SK-N-SH (cell line): ENCODE data around the gene PLAU. TPM values are rescaled to one million over a fixed set of nuclear protein-coding genes. Genes with fewer than 3 reads are reported as not detected.

Source experiments
- CTCF ChIA-PET: fragments of 300-600, 350-600 bp; formaldehyde crosslinking; extraction: SDS; loops from one replicate; lab custom pipeline; 2021; lab: Yijun Ruan, JAX
- POLR2A ChIA-PET: fragments of 350-600 bp; sonication (Branson Sonifier 250); formaldehyde crosslinking; extraction: SDS; loops from one replicate; lab custom pipeline; 2020; ENCODE audit warnings: antibody characterized with exemption, inconsistent platforms; lab: Yijun Ruan, JAX
- DNase-seq: peaks from one replicate; pipeline ENCODE4 v3.0.0; 2012
- H2AFZ ChIP-seq: fragments of 200-600 bp; sonication (generic); 2 replicates; pipeline ENCODE4 v1.8.1; 2016; ENCODE audit warnings: antibody characterized with exemption, mild to moderate bottlenecking, low read depth
- H3F3A ChIP-seq: fragments of 200-600 bp; sonication (generic); replicated peaks from 2 replicates; pipeline ENCODE3; 2016; ENCODE audit warnings: antibody characterized with exemption, mild to moderate bottlenecking; ENCODE audit not compliant: insufficient read depth
- H3K27ac ChIP-seq, 2 experiments: fragments of 200-500 bp in 1 of 2; fragments of 200-600 bp in 1 of 2; sonication (Bioruptor generic) in 1 of 2; sonication (generic), shearing (Covaris generic) in 1 of 2; 2 replicates each; pipeline versions ENCODE4 v1.5.1 to v1.6.1; 2014 to 2016; ENCODE audit warnings: low read depth in 2 of 2, inconsistent platforms in 1 of 2, low read length in 1 of 2, mild to moderate bottlenecking in 1 of 2, mixed read lengths in 1 of 2
- H3K27me3 ChIP-seq: fragments of 200-600 bp; sonication (generic), shearing (Covaris generic); 2 replicates; pipeline ENCODE4 v1.6.1; 2016; ENCODE audit warnings: mixed run types; ENCODE audit not compliant: insufficient read depth
- H3K36me3 ChIP-seq, 2 experiments: fragments of 200-500 bp in 1 of 2; fragments of 200-600 bp in 1 of 2; sonication (Bioruptor generic) in 1 of 2; sonication (generic) in 1 of 2; replicated peaks in 1 of 2; 2 replicates each; pipeline versions ENCODE3 to v1.5.1; 2014 to 2016; ENCODE audit warnings: low read length in 1 of 2, mild to moderate bottlenecking in 1 of 2; ENCODE audit not compliant: insufficient read depth in 2 of 2, control insufficient read depth in 1 of 2
- H3K4me1 ChIP-seq, 2 experiments: fragments of 200-500 bp in 1 of 2; fragments of 200-600 bp in 1 of 2; sonication (Bioruptor generic) in 1 of 2; sonication (generic), shearing (Covaris generic) in 1 of 2; 2 replicates each; pipeline versions ENCODE4 v1.5.1 to v1.6.1; 2014 to 2016; ENCODE audit warnings: low read depth in 1 of 2, low read length in 1 of 2, mixed run types in 1 of 2; ENCODE audit not compliant: insufficient read depth in 2 of 2, control insufficient read depth in 1 of 2
- H3K4me2 ChIP-seq: fragments of 200-600 bp; sonication (generic), shearing (Covaris generic); 2 replicates; pipeline ENCODE4 v1.6.1; 2017; ENCODE audit warnings: mixed run types
- H3K4me3 ChIP-seq, 2 experiments: fragments of 200-500 bp in 1 of 2; fragments of 200-600 bp in 1 of 2; sonication (Bioruptor generic) in 1 of 2; sonication (generic), shearing (Covaris generic) in 1 of 2; 2 replicates each; pipeline versions ENCODE4 v1.5.1 to v1.8.1; 2014 to 2016; ENCODE audit warnings: low read depth in 2 of 2, inconsistent platforms in 1 of 2, low read length in 1 of 2, mild to moderate bottlenecking in 1 of 2, mixed read lengths in 1 of 2, moderate library complexity in 1 of 2
- H3K79me2 ChIP-seq: fragments of 200-600 bp; sonication (generic); 2 replicates; pipeline ENCODE4 v1.8.1; 2017; ENCODE audit warnings: mild to moderate bottlenecking; ENCODE audit not compliant: insufficient read depth
- H3K9ac ChIP-seq: fragments of 200-600 bp; sonication (generic); 2 replicates; pipeline ENCODE4 v1.6.1; 2017; ENCODE audit warnings: mixed run types
- H3K9me2 ChIP-seq: fragments of 200-600 bp; sonication (generic); 2 replicates; pipeline ENCODE4 v1.6.1; 2017; ENCODE audit warnings: mixed run types
- H3K9me3 ChIP-seq: fragments of 200-600 bp; sonication (generic); 2 replicates; pipeline ENCODE4 v1.6.1; 2017; ENCODE audit warnings: mixed run types, mild to moderate bottlenecking, moderate library complexity
- H4K20me1 ChIP-seq: fragments of 200-600 bp; sonication (generic); 2 replicates; pipeline ENCODE4 v1.6.1; 2017; ENCODE audit warnings: mild to moderate bottlenecking, mixed run types; ENCODE audit not compliant: insufficient read depth
- FOXM1 ChIP-seq: IDR thresholded peaks from 2 replicates; pipeline ENCODE4 v1.4.0; 2012; ENCODE audit warnings: low read depth, mild to moderate bottlenecking
- IRF3 ChIP-seq: fragments of 150-350 bp; IDR thresholded peaks from 2 replicates; pipeline ENCODE4 v1.6.1; 2016; ENCODE audit warnings: mild to moderate bottlenecking, low read depth, low read length
- JUND ChIP-seq: IDR thresholded peaks from 2 replicates; pipeline ENCODE4 v1.4.0; 2012
- REST ChIP-seq: IDR thresholded peaks from 2 replicates; pipeline ENCODE4 v1.6.1; 2012; ENCODE audit warnings: mild to moderate bottlenecking, low read depth, low read length, moderate library complexity
- RFX5 ChIP-seq: IDR thresholded peaks from 2 replicates; pipeline ENCODE4 v1.6.1; 2012; ENCODE audit warnings: mild to moderate bottlenecking, improper control_type of control experiment, low read length
- RXRA ChIP-seq: IDR thresholded peaks from 2 replicates; pipeline ENCODE4 v1.4.0; 2012; ENCODE audit warnings: low read depth, mild to moderate bottlenecking, borderline replicate concordance
- WGBS: methylation state at CpG from one replicate; pipeline ENCODE4 v1.1.6; 2017; ENCODE audit warnings: low lambda C conversion rate; 5-methylcytosine and 5-hydroxymethylcytosine counted together
- polyA plus RNA-seq, 3 experiments: library from polyadenylated mRNA; depleted of rRNA; stranded (reverse); fragments of >200 nt; gene quantifications; 2 replicates each; pipeline ENCODE4 v1.2.3, GENCODE V29; 2012
- TF ChIP-seq, protein P1 (sequence below): IDR thresholded peaks from 2 replicates; pipeline ENCODE4 v1.4.0; 2012; ENCODE audit warnings: low read depth, borderline replicate concordance

PLAU gene
- polyA plus RNA-seq, 1 of the 3 experiments (the other 2 are of a cell fraction), result 200 TPM

GRCh38 chr10:73886661-73887293 lies 24.2 kb upstream of the PLAU start:
- TF ChIP-seq IRF3 (no peak), RFX5 (no peak), REST (no peak), JUND (no peak), FOXM1 (no peak), RXRA (no peak)
- TF ChIP-seq, protein P1, sequence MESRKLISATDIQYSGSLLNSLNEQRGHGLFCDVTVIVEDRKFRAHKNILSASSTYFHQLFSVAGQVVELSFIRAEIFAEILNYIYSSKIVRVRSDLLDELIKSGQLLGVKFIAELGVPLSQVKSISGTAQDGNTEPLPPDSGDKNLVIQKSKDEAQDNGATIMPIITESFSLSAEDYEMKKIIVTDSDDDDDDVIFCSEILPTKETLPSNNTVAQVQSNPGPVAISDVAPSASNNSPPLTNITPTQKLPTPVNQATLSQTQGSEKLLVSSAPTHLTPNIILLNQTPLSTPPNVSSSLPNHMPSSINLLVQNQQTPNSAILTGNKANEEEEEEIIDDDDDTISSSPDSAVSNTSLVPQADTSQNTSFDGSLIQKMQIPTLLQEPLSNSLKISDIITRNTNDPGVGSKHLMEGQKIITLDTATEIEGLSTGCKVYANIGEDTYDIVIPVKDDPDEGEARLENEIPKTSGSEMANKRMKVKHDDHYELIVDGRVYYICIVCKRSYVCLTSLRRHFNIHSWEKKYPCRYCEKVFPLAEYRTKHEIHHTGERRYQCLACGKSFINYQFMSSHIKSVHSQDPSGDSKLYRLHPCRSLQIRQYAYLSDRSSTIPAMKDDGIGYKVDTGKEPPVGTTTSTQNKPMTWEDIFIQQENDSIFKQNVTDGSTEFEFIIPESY, result no peak
- no peak for DNase-seq
- H3K27me3 ChIP-seq, result no peaks in the 10 kb centered on the region
- no peaks in the 10 kb centered on the region for H4K20me1 ChIP-seq
- peak overlapping the region; percentile 89 for H3K4me2 ChIP-seq
- peaks cover 22 to 31% of the 10 kb centered on the region in 2 experiments; a peak in 3 of 4 replicates for H3K4me1 ChIP-seq
- no peaks in the 10 kb centered on the region for H3K79me2 ChIP-seq
- no peaks in the 10 kb centered on the region for H3K9me2 ChIP-seq
- 38% methylated on average over 4 of the region's 4 CpGs for WGBS
- no peaks in the 10 kb centered on the region for H3K36me3 ChIP-seq
- H3F3A ChIP-seq, result peaks cover 27% of the 10 kb centered on the region
- ChIA-PET POLR2A (interaction anchor here (0.7 to 1.2 kb wide), 3 partner anchors 54 to 194 kb away, joined by 3 to 4 read pairs (median 4); no protein-coding TSS in a partner anchor), CTCF (interaction anchor here (0.5 to 37.3 kb wide), 63 partner anchors 8 to 1350 kb away, joined by 3 to 753 read pairs (median 4); partner anchors contain the start of genes CAMK2G and PLAU)
- peak overlapping the region; percentile 84 to 98; a peak in 3 of 4 replicates for H3K27ac ChIP-seq
- peak overlapping the region; percentile 71 for H3K9ac ChIP-seq
- peak overlapping the region in 1 of 2 experiments; percentile 55; a peak in 1 of 4 replicates for H3K4me3 ChIP-seq
- no peaks in the 10 kb centered on the region for H3K9me3 ChIP-seq
- H2AFZ ChIP-seq, result peak overlapping the region; percentile 60; the same call in 1 of the 2 replicates
